ENCODE data around the gene RNF144B. TPM values are rescaled to one million over a fixed set of nuclear protein-coding genes. Genes with fewer than 3 reads are reported as not detected.

RNF144B gene
- total RNA-seq, 1 donor from 2014 or later, result 13.9 TPM

DNA sequence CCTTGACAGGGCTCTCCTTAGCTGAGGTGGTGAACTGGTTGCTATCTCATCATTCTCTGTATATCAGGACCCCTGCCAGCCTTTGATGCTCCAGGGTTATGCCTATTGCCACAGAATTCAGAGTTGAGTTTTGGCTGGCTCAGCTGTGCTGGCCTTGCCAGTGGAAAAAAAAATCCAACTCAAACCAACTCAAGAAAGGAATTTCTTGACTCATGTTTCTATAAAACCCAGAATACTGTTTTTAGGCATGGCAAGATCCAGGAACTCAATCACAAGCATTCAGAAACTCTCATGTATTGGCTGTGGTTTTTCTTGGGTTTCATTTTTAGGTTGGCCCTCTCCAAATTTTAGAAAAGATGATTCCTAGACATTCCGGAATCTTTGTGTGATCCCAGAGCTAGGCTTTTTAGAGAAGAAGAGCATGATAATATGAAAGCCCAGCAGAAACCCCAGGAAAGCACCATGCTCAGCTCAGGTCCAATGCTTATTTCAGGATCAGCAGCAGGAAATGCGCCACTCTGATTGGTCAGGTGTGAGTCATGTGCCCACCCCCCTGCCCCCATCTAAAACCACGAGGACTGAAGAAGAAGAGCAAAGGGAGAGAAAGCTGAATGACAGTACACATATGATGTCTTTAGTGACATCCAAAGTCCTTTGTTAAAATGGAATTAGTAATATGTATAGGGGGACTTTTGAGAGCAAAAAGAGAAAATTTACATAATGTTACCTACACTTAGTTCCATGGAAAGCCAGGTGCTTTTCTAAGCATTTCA lies 122.9 kb downstream of the RNF144B start:
- DNase-seq (ENCODE audit: low read depth in 2 of 2), result no peak

- DNase-seq (ENCODE audit: low read depth in 2 of 2), result no peak
Measured at GRCh38 chr6:18510644-18511033, 123.5 kb downstream of the RNF144B start.

DNA sequence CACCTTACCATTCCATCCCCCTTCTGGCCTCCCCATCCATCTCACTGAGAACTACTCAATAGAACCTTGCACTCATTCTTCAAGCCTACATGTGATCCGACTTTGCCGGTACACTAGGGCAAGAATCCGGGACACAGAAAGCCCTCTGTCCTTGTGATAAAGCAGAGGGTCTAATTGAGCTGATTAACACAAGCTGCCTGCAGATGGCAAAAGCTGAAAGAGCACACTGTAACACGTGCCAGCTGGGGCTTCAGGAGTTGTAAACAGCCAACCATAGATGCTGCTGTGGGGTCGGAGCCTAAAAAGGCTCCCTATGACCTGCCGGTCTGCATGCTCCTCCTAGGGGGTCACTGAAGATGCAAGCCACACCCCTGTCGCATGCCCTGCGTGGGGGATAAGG lies 124.1 kb downstream of the RNF144B start:
- DNase-seq (ENCODE audit: low read depth in 2 of 2), result no peak

- DNase-seq (ENCODE audit: low read depth in 2 of 2), result no peak
Measured at GRCh38 chr6:18513253-18513798, 126.2 kb downstream of the RNF144B start.

DNA sequence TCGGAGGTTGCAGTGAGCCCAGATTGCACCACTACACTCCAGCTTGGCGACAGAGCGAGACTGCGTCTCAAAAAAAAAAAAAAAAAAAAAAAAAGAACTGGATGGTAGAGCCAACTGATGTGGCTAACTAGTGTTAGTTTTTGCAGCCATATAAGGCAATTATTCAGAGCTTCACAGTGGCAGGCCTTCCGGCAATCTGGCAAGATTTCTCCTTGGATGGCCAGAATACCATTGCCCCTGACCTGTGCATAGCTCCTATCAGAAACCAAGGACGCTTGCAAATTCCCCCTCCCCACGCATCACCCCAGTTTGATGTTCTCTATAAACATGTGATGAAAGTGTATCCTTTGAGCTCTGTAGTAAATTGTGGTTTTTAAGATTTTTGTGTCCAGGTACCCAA lies 127.0 kb downstream of the RNF144B start:
- no peak for DNase-seq (ENCODE audit: low read depth in 2 of 2)

DNA sequence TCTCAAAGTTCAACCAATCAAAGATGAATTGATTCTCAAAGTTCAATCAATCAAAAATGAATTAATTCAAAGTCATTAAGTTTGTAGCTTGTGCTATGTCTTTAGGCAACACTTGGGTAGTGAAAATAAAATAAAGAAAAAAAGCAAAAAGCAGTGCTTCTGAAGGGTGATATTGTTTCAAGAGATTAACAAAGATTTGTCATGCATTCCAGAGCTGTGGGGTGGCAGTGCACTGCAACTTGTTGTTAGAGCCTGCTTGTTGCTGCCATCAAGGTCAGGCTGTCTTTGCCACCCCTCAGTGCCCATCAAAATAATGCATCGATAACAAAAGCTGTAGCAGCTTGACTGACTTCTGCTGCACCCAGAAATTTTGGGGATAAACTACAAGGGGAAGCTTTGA lies 128.6 kb downstream of the RNF144B start:
- no peak for DNase-seq (ENCODE audit: low read depth in 2 of 2)

Other genes with a start within 250 kb of the RNF144B start
- 8.9 and 12.5 TPM in 2 replicates for gene TPMT, start 232.3 kb upstream of the RNF144B start, total RNA-seq
- gene KDM1B, start 231.9 kb upstream of the RNF144B start, total RNA-seq, result 5.9 and 6.3 TPM in 2 replicates
- 51.3 and 96.8 TPM in 2 replicates for gene DEK, start 122.8 kb upstream of the RNF144B start, total RNA-seq

Measured in dermis microvascular lymphatic vessel endothelial cell (primary cell).